OCI-LY7 (cell line): Measurements from ENCODE around the gene PLEKHG4. TPM values are rescaled to one million over a fixed set of nuclear protein-coding genes. Genes with fewer than 3 reads are reported as not detected.

ENCODE experiments used
- BruUV-seq: library from RNA; stranded (reverse); fragments of 400-500 nt; replicated peaks from 2 replicates; lab custom pipeline; 2021; lab: Mats Ljungman, UMichigan
- CTCF ChIA-PET: fragments of 300-600 bp; sonication (Branson Sonifier 250); formaldehyde crosslinking; loops from one replicate; lab custom pipeline; 2022; ENCODE audit warnings: antibody characterized with exemption; ENCODE audit not compliant: unreplicated experiment; lab: Charles Lee
- POLR2A ChIA-PET: fragments of 300-600 bp; sonication (Branson Sonifier 250); formaldehyde crosslinking; loops from one replicate; lab custom pipeline; 2022; ENCODE audit warnings: antibody characterized with exemption; lab: Charles Lee
- DNase-seq: peaks from one replicate; pipeline ENCODE4 v3.0.0-alpha.2; 2015; ENCODE audit warnings: low spot score
- H2AFZ ChIP-seq: fragments of 200-600 bp; sonication (generic), shearing (Covaris generic); 2 replicates; pipeline ENCODE4 v1.6.1; 2014; ENCODE audit warnings: mild to moderate bottlenecking, antibody characterized with exemption, low read length, moderate library complexity
- H3K27ac ChIP-seq: fragments of 200-600 bp; sonication (generic); 2 replicates; pipeline ENCODE4 v1.5.1; 2014; ENCODE audit warnings: mixed run types, low read depth, mild to moderate bottlenecking, moderate library complexity, low read length, inconsistent platforms; ENCODE audit not compliant: poor library complexity, severe bottlenecking
- H3K36me3 ChIP-seq: fragments of 200-600 bp; sonication (generic); 2 replicates; pipeline ENCODE4 v1.6.1; 2014; ENCODE audit warnings: mild to moderate bottlenecking, antibody characterized with exemption, low read length, moderate library complexity, mixed read lengths; ENCODE audit not compliant: insufficient read depth
- H3K4me1 ChIP-seq: fragments of 200-600 bp; sonication (generic); 2 replicates; pipeline ENCODE4 v1.5.1; 2014; ENCODE audit warnings: mild to moderate bottlenecking, low read length; ENCODE audit not compliant: insufficient read depth, poor library complexity, severe bottlenecking
- H3K4me2 ChIP-seq: fragments of 200-600 bp; sonication (generic); 2 replicates; pipeline ENCODE4 v1.6.1; 2014; ENCODE audit warnings: mild to moderate bottlenecking, low read length
- H3K4me3 ChIP-seq: fragments of 200-600 bp; sonication (generic); 2 replicates; pipeline ENCODE4 v1.5.1; 2014; ENCODE audit warnings: mild to moderate bottlenecking, low read depth, low read length; ENCODE audit not compliant: poor library complexity, severe bottlenecking
- H3K79me2 ChIP-seq: fragments of 200-600 bp; sonication (generic); 2 replicates; pipeline ENCODE4 v1.6.1; 2016; ENCODE audit warnings: low read depth, mild to moderate bottlenecking, low read length, moderate library complexity, mixed read lengths; ENCODE audit not compliant: insufficient read depth
- H3K9me2 ChIP-seq: fragments of 200-600 bp; sonication (generic); 2 replicates; pipeline ENCODE4 v1.6.1; 2016; ENCODE audit warnings: mild to moderate bottlenecking, low read length, mixed read lengths; ENCODE audit not compliant: insufficient read depth
- H3K9me3 ChIP-seq: fragments of 200-600 bp; sonication (generic); 2 replicates; pipeline ENCODE4 v1.6.1; 2014; ENCODE audit warnings: mild to moderate bottlenecking, mixed run types, low read length, mixed read lengths
- H4K20me1 ChIP-seq: fragments of 200-600 bp; sonication (generic); 2 replicates; pipeline ENCODE4 v1.6.1; 2014; ENCODE audit warnings: mild to moderate bottlenecking, antibody characterized with exemption, low read length, moderate library complexity, mixed read lengths; ENCODE audit not compliant: insufficient read depth
- EZH2phosphoT487 ChIP-seq: fragments of 200-600 bp; sonication (generic); IDR thresholded peaks from 2 replicates; pipeline ENCODE4 v1.6.1; 2018; ENCODE audit warnings: low read depth, borderline replicate concordance, mild to moderate bottlenecking, mixed run types, antibody characterized with exemption, low read length, moderate library complexity, mixed read lengths
- intact Hi-C: fragments of 100-400 bp; cut with micrococcal nuclease; formaldehyde crosslinking; loops from one replicate; pipeline ENCODE4 v1.10.0; 2022; ENCODE audit not compliant: unreplicated experiment
- total RNA-seq, 2 experiments: library from RNA; depleted of rRNA in 1 of 2; stranded (reverse); fragments of >200 nt in 1 of 2; shearing (Covaris generic) in 1 of 2; gene quantifications; 2 replicates each; pipeline ENCODE4 v1.2.3, GENCODE V29; 2014 to 2022
- TF ChIP-seq, protein P1 (sequence below): fragments of 200-600 bp; sonication (generic); conservative IDR thresholded peaks from 2 replicates; pipeline ENCODE4 v1.5.1; 2014; ENCODE audit warnings: mild to moderate bottlenecking, antibody characterized with exemption, low read length, moderate library complexity, mixed read lengths

PLEKHG4 gene
- total RNA-seq, 2 experiments from 2014 or later = 0.51 TPM; not detected in 1

DNA sequence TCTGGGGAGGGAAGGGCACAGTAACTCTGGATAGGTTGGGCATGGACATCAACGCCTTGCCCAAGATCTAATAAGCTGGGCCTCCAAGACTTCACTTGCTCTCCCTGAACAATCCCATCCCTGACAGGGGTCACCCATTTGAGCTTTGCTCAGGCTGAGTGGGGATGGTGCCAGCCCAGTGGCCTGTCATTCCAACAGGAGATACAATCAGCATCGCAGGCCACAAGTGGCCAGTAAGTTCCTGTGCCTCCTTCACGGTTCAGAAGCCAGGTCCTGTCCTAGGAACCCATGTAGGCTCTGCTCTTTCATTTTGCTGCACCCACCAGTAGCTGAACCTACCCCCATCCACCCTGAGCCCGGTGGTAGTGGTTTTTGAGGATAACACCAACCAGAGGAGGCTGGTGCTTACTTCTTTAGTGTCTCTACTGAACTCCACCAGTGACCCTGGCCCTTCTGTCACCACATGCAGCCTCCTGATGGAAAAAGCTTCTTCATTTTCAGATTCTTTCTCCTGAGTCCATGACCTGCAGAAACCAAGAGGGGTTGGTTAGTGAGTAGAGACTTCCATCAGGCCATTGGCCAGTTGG is 14.9 kb downstream of the PLEKHG4 start:
- Histone ChIP-seq H3K4me2 (no peak overlapping the region), H3K4me3 (no peak overlapping the region), H3K27ac (no peak overlapping the region), H2AFZ (no peak overlapping the region), H3K9me3 (no peaks in the 10 kb centered on the region), H3K9me2 (no peaks in the 10 kb centered on the region), H3K36me3 (no peaks in the 10 kb centered on the region), H3K79me2 (no peaks in the 10 kb centered on the region), H4K20me1 (no peaks in the 10 kb centered on the region), H3K4me1 (no peaks in the 10 kb centered on the region)
- intact Hi-C loops = no loop called here
- no peak for DNase-seq
- ChIA-PET CTCF (no interaction called here), POLR2A (no interaction called here)
- TF ChIP-seq EZH2phosphoT487 = no peak
- TF ChIP-seq, protein P1, sequence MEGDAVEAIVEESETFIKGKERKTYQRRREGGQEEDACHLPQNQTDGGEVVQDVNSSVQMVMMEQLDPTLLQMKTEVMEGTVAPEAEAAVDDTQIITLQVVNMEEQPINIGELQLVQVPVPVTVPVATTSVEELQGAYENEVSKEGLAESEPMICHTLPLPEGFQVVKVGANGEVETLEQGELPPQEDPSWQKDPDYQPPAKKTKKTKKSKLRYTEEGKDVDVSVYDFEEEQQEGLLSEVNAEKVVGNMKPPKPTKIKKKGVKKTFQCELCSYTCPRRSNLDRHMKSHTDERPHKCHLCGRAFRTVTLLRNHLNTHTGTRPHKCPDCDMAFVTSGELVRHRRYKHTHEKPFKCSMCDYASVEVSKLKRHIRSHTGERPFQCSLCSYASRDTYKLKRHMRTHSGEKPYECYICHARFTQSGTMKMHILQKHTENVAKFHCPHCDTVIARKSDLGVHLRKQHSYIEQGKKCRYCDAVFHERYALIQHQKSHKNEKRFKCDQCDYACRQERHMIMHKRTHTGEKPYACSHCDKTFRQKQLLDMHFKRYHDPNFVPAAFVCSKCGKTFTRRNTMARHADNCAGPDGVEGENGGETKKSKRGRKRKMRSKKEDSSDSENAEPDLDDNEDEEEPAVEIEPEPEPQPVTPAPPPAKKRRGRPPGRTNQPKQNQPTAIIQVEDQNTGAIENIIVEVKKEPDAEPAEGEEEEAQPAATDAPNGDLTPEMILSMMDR = no peak
- BruUV-seq = no TSS peak

DNA sequence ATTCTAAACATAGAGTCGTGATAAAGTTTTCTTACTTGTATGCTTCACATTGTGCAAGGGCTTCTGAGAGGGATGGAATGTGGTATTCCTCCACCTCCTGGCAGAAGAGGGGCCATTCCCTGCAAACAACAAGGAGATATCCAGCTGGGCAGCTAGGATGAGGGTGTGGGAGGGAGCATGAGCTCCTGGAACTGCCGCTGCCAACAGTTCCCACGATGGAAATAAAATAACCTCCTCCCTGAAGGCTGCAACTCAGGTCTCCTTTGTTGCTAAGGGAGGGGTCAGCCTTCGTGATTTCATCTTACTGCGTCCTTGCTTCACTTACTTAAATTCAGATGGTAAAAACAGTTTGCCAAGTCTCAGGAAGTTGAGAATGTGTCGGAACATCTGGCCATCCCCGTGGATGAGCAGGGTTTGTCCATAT is 15.6 kb downstream of the PLEKHG4 start:
- CTCF ChIA-PET = no interaction called here
- POLR2A ChIA-PET = no interaction called here
- H3K4me1 ChIP-seq = no peaks in the 10 kb centered on the region
- H2AFZ ChIP-seq = no peak overlapping the region
- no peak overlapping the region for H3K27ac ChIP-seq
- no peaks in the 10 kb centered on the region for H3K36me3 ChIP-seq
- intact Hi-C loops = no loop called here
- H4K20me1 ChIP-seq = no peaks in the 10 kb centered on the region
- DNase-seq = no peak
- H3K79me2 ChIP-seq = no peaks in the 10 kb centered on the region
- TF ChIP-seq EZH2phosphoT487 = no peak
- TF ChIP-seq, protein P1 = no peak
- H3K4me3 ChIP-seq = no peak overlapping the region
- H3K4me2 ChIP-seq = no peak overlapping the region
- BruUV-seq = no TSS peak
- no peaks in the 10 kb centered on the region for H3K9me3 ChIP-seq
- H3K9me2 ChIP-seq = no peaks in the 10 kb centered on the region

DNA sequence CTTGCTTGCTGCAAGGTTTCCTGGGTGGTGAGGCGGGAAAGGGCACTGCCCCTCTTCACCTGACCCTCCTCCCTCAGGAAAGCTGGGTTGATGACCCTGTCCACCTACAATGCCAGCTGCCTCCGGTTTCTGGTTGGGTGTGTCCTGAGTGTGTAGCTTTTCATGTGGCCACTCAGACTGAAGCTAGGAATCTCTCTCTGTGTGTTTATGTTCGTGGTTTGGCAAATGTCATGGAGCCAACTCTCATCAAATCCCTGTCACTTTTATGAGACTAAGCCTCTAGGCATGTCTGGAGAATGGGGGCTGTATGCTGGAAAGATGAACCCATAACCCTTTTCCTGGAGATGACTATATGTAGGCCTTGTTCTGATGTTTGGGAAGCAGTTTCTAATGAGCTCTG is 17.1 kb downstream of the PLEKHG4 start:
- Histone ChIP-seq H2AFZ (no peak overlapping the region), H3K4me1 (no peaks in the 10 kb centered on the region), H3K4me2 (no peak overlapping the region), H3K27ac (no peak overlapping the region), H3K9me2 (no peaks in the 10 kb centered on the region), H4K20me1 (no peaks in the 10 kb centered on the region), H3K4me3 (no peak overlapping the region), H3K36me3 (no peaks in the 10 kb centered on the region), H3K79me2 (no peaks in the 10 kb centered on the region), H3K9me3 (no peaks in the 10 kb centered on the region)
- ChIA-PET POLR2A (interaction anchor here (0.9 kb wide), 1 partner anchor 30 kb away, joined by 3 read pairs; the partner anchor contains the start of genes KCTD19 and LRRC36), CTCF (interaction anchor here (0.5 kb wide), 1 partner anchor 30 kb away, joined by 5 read pairs; the partner anchor contains the start of genes KCTD19 and LRRC36)
- no TSS peak for BruUV-seq
- intact Hi-C loops = no loop called here
- no peak for DNase-seq
- TF ChIP-seq EZH2phosphoT487 = no peak
- TF ChIP-seq, protein P1 = no peak
